ENCODE results near the gene CEP350. TPM values are rescaled to one million over a fixed set of nuclear protein-coding genes. Genes with fewer than 3 reads are reported as not detected.

CEP350 gene
- total RNA-seq, 1 experiment from 2014 or later, result 41.1 TPM

DNA sequence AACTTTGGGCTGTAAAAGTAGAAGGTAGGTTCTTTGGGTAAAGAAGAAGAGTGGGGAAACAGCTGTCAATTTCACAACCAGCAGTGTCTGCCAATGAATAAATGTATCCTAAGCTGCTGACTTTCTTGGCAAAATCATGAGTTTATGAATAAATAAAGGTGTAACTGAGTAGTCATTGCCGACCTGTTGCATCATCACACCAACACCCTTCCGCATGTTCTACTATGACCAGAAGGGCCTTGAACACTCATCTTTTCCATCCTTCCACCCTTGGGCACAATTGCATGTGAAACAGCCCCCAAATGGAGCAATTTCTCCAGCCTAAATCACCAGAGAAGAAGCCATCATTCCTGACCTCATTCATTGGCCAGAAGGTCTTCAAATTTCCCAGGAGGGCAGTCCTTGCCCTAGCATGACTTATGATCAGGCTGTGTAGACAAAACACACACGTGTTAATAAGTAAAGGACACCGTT, 168.9 kb downstream of the CEP350 start:
- H3K9me3 ChIP-seq (ENCODE audit: control insufficient read depth, insufficient read depth, low read depth, low read length), result no peaks in the 10 kb centered on the region
- DNase-seq (ENCODE audit: low read depth, low spot score) (no peak), ATAC-seq (no peak)
- H3K4me3 ChIP-seq (ENCODE audit: low read depth in 2 of 2, low read length in 2 of 2), result no peak overlapping the region
- no peaks in the 10 kb centered on the region for H3K27me3 ChIP-seq (ENCODE audit: control insufficient read depth, insufficient read depth, low read length)
- TF ChIP-seq TCF7L2 (IDR thresholded peaks at IDR 0.05; ENCODE audit: low read depth, low read length), result no peak
- TF ChIP-seq, protein P1, sequence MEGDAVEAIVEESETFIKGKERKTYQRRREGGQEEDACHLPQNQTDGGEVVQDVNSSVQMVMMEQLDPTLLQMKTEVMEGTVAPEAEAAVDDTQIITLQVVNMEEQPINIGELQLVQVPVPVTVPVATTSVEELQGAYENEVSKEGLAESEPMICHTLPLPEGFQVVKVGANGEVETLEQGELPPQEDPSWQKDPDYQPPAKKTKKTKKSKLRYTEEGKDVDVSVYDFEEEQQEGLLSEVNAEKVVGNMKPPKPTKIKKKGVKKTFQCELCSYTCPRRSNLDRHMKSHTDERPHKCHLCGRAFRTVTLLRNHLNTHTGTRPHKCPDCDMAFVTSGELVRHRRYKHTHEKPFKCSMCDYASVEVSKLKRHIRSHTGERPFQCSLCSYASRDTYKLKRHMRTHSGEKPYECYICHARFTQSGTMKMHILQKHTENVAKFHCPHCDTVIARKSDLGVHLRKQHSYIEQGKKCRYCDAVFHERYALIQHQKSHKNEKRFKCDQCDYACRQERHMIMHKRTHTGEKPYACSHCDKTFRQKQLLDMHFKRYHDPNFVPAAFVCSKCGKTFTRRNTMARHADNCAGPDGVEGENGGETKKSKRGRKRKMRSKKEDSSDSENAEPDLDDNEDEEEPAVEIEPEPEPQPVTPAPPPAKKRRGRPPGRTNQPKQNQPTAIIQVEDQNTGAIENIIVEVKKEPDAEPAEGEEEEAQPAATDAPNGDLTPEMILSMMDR (IDR thresholded peaks at IDR 0.05), result no peak
- TF ChIP-seq, protein P2, sequence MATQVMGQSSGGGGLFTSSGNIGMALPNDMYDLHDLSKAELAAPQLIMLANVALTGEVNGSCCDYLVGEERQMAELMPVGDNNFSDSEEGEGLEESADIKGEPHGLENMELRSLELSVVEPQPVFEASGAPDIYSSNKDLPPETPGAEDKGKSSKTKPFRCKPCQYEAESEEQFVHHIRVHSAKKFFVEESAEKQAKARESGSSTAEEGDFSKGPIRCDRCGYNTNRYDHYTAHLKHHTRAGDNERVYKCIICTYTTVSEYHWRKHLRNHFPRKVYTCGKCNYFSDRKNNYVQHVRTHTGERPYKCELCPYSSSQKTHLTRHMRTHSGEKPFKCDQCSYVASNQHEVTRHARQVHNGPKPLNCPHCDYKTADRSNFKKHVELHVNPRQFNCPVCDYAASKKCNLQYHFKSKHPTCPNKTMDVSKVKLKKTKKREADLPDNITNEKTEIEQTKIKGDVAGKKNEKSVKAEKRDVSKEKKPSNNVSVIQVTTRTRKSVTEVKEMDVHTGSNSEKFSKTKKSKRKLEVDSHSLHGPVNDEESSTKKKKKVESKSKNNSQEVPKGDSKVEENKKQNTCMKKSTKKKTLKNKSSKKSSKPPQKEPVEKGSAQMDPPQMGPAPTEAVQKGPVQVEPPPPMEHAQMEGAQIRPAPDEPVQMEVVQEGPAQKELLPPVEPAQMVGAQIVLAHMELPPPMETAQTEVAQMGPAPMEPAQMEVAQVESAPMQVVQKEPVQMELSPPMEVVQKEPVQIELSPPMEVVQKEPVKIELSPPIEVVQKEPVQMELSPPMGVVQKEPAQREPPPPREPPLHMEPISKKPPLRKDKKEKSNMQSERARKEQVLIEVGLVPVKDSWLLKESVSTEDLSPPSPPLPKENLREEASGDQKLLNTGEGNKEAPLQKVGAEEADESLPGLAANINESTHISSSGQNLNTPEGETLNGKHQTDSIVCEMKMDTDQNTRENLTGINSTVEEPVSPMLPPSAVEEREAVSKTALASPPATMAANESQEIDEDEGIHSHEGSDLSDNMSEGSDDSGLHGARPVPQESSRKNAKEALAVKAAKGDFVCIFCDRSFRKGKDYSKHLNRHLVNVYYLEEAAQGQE (IDR thresholded peaks at IDR 0.05; ENCODE audit: insufficient read depth in 1 of 2, low read depth in 2 of 2, low read length in 1 of 2), result no peak
- no peak for TF ChIP-seq POLR2AphosphoS5 (IDR thresholded peaks at IDR 0.05; ENCODE audit: low read depth, low read length)
- TF ChIP-seq SIN3A (IDR thresholded peaks at IDR 0.05; ENCODE audit: borderline replicate concordance, insufficient read depth, low read depth, low read length), result no peak
- ChIA-PET POLR2A (no interaction called here), CTCF (no interaction called here)
- no peaks in the 10 kb centered on the region for H3K36me3 ChIP-seq (ENCODE audit: control insufficient read depth, insufficient read depth, low read length)
- intact Hi-C loops (cut with micrococcal nuclease; ENCODE audit: unreplicated experiment), result no loop called here
- in situ Hi-C loops (cut with HindIII; ENCODE audit: low pct_unique_long_range_greater_than_20kb, low sequenced_read_pairs), result no loop called here
- no TSS peak for BruUV-seq (replicated peaks)
- no peak overlapping the region for H3K27ac ChIP-seq (ENCODE audit: low read length)
- H3K4me1 ChIP-seq (ENCODE audit: control insufficient read depth, insufficient read depth, low read length), result peaks cover 9% of the 10 kb centered on the region

DNA sequence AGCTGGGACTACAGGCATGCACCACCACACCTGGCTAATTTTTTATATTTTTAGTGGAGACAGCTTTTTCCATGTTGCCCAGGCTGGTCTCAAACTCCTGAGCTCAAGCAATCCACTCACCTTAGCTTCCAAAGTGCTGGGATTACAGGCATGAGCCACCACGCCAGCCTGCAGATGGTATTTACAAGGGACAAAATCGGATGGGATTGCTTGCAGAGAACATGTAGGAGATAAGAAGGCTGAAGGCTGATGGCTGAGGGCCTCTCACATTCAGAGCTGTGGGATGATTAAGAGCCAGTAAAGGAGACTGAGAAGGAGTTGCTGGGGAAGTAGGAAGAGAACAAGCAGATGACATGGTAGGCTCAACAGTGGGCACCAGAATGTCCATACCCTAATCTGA, 176.0 kb downstream of the CEP350 start:
- Histone ChIP-seq H3K9me3 (ENCODE audit: control insufficient read depth, insufficient read depth, low read depth, low read length) (no peaks in the 10 kb centered on the region), H3K4me1 (ENCODE audit: control insufficient read depth, insufficient read depth, low read length) (peaks cover 9% of the 10 kb centered on the region), H3K27me3 (ENCODE audit: control insufficient read depth, insufficient read depth, low read length) (no peaks in the 10 kb centered on the region), H3K4me3 (ENCODE audit: low read depth in 2 of 2, low read length in 2 of 2) (no peak overlapping the region), H3K27ac (ENCODE audit: low read length) (no peak overlapping the region), H3K36me3 (ENCODE audit: control insufficient read depth, insufficient read depth, low read length) (no peaks in the 10 kb centered on the region)
- ChIA-PET CTCF (no interaction called here), POLR2A (no interaction called here)
- BruUV-seq (replicated peaks), result no TSS peak
- no peak for TF ChIP-seq POLR2AphosphoS5 (IDR thresholded peaks at IDR 0.05; ENCODE audit: low read depth, low read length)
- TF ChIP-seq SIN3A (IDR thresholded peaks at IDR 0.05; ENCODE audit: borderline replicate concordance, insufficient read depth, low read depth, low read length), result no peak
- TF ChIP-seq, protein P2 (IDR thresholded peaks at IDR 0.05; ENCODE audit: insufficient read depth in 1 of 2, low read depth in 2 of 2, low read length in 1 of 2), result no peak
- TF ChIP-seq, protein P1 (IDR thresholded peaks at IDR 0.05), result no peak
- TF ChIP-seq TCF7L2 (IDR thresholded peaks at IDR 0.05; ENCODE audit: low read depth, low read length), result no peak
- intact Hi-C loops (cut with micrococcal nuclease; ENCODE audit: unreplicated experiment), result no loop called here
- in situ Hi-C loops (cut with HindIII; ENCODE audit: low pct_unique_long_range_greater_than_20kb, low sequenced_read_pairs), result no loop called here
- ATAC-seq, result no peak
- DNase-seq (ENCODE audit: low read depth, low spot score), result no peak
